ENCODE data around the gene ADCK1. TPM values are rescaled to one million over a fixed set of nuclear protein-coding genes. Genes with fewer than 3 reads are reported as not detected.

ADCK1 gene
- total RNA-seq, 1 donor from 2014 or later: 7.8 TPM

- Mint-ChIP-seq H3K4me1 (ENCODE audit: unreplicated experiment) (no peaks in the 10 kb centered on the region), H3K9me3 (ENCODE audit: unreplicated experiment) (no peaks in the 10 kb centered on the region), H3K27ac (ENCODE audit: unreplicated experiment) (no peak overlapping the region), H3K36me3 (ENCODE audit: unreplicated experiment) (peaks cover 12% of the 10 kb centered on the region), H3K4me3 (ENCODE audit: unreplicated experiment) (no peak overlapping the region), H3K27me3 (ENCODE audit: unreplicated experiment) (no peaks in the 10 kb centered on the region)
- no peak for DNase-seq (ENCODE audit: extremely low spot score, unreplicated experiment)
- TF ChIP-seq CTCF (IDR thresholded peaks at IDR 0.05): no peak
These were observed 106.5 kb downstream of the ADCK1 start for GRCh38 chr14:77906446-77906845.

GRCh38 chr14:77908847-77909246 is 108.9 kb downstream of the ADCK1 start:
- Mint-ChIP-seq H3K27ac (ENCODE audit: unreplicated experiment) (no peak overlapping the region), H3K9me3 (ENCODE audit: unreplicated experiment) (no peaks in the 10 kb centered on the region), H3K27me3 (ENCODE audit: unreplicated experiment) (no peaks in the 10 kb centered on the region), H3K4me1 (ENCODE audit: unreplicated experiment) (no peaks in the 10 kb centered on the region), H3K36me3 (ENCODE audit: unreplicated experiment) (peaks cover 8% of the 10 kb centered on the region), H3K4me3 (ENCODE audit: unreplicated experiment) (no peak overlapping the region)
- no peak for TF ChIP-seq CTCF (IDR thresholded peaks at IDR 0.05)
- no peak for DNase-seq (ENCODE audit: extremely low spot score, unreplicated experiment)

- Mint-ChIP-seq H3K4me1 (ENCODE audit: unreplicated experiment) (no peaks in the 10 kb centered on the region), H3K36me3 (ENCODE audit: unreplicated experiment) (peaks cover 8% of the 10 kb centered on the region), H3K27me3 (ENCODE audit: unreplicated experiment) (no peaks in the 10 kb centered on the region), H3K27ac (ENCODE audit: unreplicated experiment) (no peak overlapping the region), H3K4me3 (ENCODE audit: unreplicated experiment) (no peak overlapping the region), H3K9me3 (ENCODE audit: unreplicated experiment) (no peaks in the 10 kb centered on the region)
- no peak for DNase-seq (ENCODE audit: extremely low spot score, unreplicated experiment)
- no peak for TF ChIP-seq CTCF (IDR thresholded peaks at IDR 0.05)
These were observed 110.0 kb downstream of the ADCK1 start for GRCh38 chr14:77909911-77910310.

- DNase-seq (ENCODE audit: extremely low spot score, unreplicated experiment): no peak
- TF ChIP-seq CTCF (IDR thresholded peaks at IDR 0.05): no peak
- Mint-ChIP-seq H3K4me1 (ENCODE audit: unreplicated experiment) (no peaks in the 10 kb centered on the region), H3K27me3 (ENCODE audit: unreplicated experiment) (no peaks in the 10 kb centered on the region), H3K9me3 (ENCODE audit: unreplicated experiment) (no peaks in the 10 kb centered on the region), H3K36me3 (ENCODE audit: unreplicated experiment) (peaks cover 8% of the 10 kb centered on the region), H3K27ac (ENCODE audit: unreplicated experiment) (no peak overlapping the region), H3K4me3 (ENCODE audit: unreplicated experiment) (no peak overlapping the region)
These were observed 110.6 kb downstream of the ADCK1 start for GRCh38 chr14:77910506-77910905.

GRCh38 chr14:77911356-77911755 is 111.4 kb downstream of the ADCK1 start:
- no peak overlapping the region for H3K4me3 Mint-ChIP-seq (ENCODE audit: unreplicated experiment)
- DNase-seq (ENCODE audit: extremely low spot score, unreplicated experiment): no peak
- peaks cover 7% of the 10 kb centered on the region for H3K36me3 Mint-ChIP-seq (ENCODE audit: unreplicated experiment)
- no peaks in the 10 kb centered on the region for H3K27me3 Mint-ChIP-seq (ENCODE audit: unreplicated experiment)
- H3K4me1 Mint-ChIP-seq (ENCODE audit: unreplicated experiment): no peaks in the 10 kb centered on the region
- TF ChIP-seq CTCF (IDR thresholded peaks at IDR 0.05): no peak
- no peak overlapping the region for H3K27ac Mint-ChIP-seq (ENCODE audit: unreplicated experiment)
- no peaks in the 10 kb centered on the region for H3K9me3 Mint-ChIP-seq (ENCODE audit: unreplicated experiment)

All from osteocyte (in vitro differentiated cells).